Ascending aorta (tissue), 2 donors: ENCODE data around the gene SETBP1. TPM values are rescaled to one million over a fixed set of nuclear protein-coding genes. Genes with fewer than 3 reads are reported as not detected.
A peak's percentile ranks its signal among the peaks of the same experiment; 100 is the strongest.

Experiments
- DNase-seq, 2 donors: peaks; one replicate each; pipeline ENCODE4 v3.0.0-alpha.2; 2019; ENCODE audit warnings: low spot score in 2 of 2
- H3K27ac ChIP-seq, 2 donors: fragments of 200-600 bp; sonication (generic); one replicate each; pipeline ENCODE4 v1.5.1; 2016 to 2017; ENCODE audit warnings: mild to moderate bottlenecking in 1 of 2
- H3K27me3 ChIP-seq: fragments of 200-600 bp; sonication (generic); one replicate; pipeline ENCODE4 v1.5.1; 2017
- H3K36me3 ChIP-seq, 2 donors: fragments of 200-600 bp; sonication (generic); one replicate each; pipeline ENCODE4 v1.5.1; 2016
- H3K4me1 ChIP-seq, 2 donors: fragments of 200-600 bp; sonication (generic); one replicate each; pipeline ENCODE4 v1.5.1; 2016 to 2017; ENCODE audit warnings: mild to moderate bottlenecking in 1 of 2
- H3K4me3 ChIP-seq, 2 donors: fragments of 200-600 bp; sonication (generic); one replicate each; pipeline ENCODE4 v1.5.1; 2016 to 2017; ENCODE audit warnings: mild to moderate bottlenecking in 1 of 2
- H3K9me3 ChIP-seq, 2 donors: fragments of 200-600 bp; sonication (generic); one replicate each; pipeline ENCODE4 v1.5.1; 2016
- CTCF ChIP-seq, 3 experiments: fragments of 200-600 bp in 2 of 3; fragments of 450-650 bp in 1 of 3; sonication (generic) in 2 of 3; IDR thresholded peaks; one replicate each; pipeline ENCODE4 v1.5.1; 2016 to 2019; ENCODE audit warnings: antibody characterized with exemption in 3 of 3, mild to moderate bottlenecking in 1 of 3, moderate library complexity in 1 of 3
- intact Hi-C: fragments of 100-400 bp; cut with DNase I; formaldehyde crosslinking; loops from one replicate; pipeline ENCODE4 v1.15.1; 2023
- total RNA-seq: library from RNA; depleted of rRNA; stranded (reverse); fragments of >200 nt; gene quantifications from one replicate; pipeline ENCODE4 v1.1.0, GENCODE V29; 2016

SETBP1 gene
- total RNA-seq, 1 donor from 2014 or later = 23.5 TPM

GRCh38 chr18:44924785-44925499, 244.3 kb downstream of the SETBP1 start:
- intact Hi-C loops = loop anchor here (10.0 kb wide), 2 partner anchors 330 to 600 kb away; no protein-coding TSS in a partner anchor
- Histone ChIP-seq H3K9me3 (no peaks in the 10 kb centered on the region), H3K27ac (peak overlapping the region; percentile 62 to 65), H3K4me3 (peak overlapping the region in 1 of 2 donors; percentile 1), H3K36me3 (no peaks in the 10 kb centered on the region), H3K4me1 (peaks cover 0 to 7% of the 10 kb centered on the region in 2 donors), H3K27me3 (no peaks in the 10 kb centered on the region)
- no peak for TF ChIP-seq CTCF (IDR thresholded peaks at IDR 0.05)
- no peak for DNase-seq

GRCh38 chr18:44927127-44927849, 246.6 kb downstream of the SETBP1 start:
- intact Hi-C loops = loop anchor here (10.0 kb wide), 2 partner anchors 332 to 598 kb away; no protein-coding TSS in a partner anchor
- Histone ChIP-seq H3K27ac (no peak overlapping the region), H3K36me3 (no peaks in the 10 kb centered on the region), H3K9me3 (peaks cover 0 to 3% of the 10 kb centered on the region in 2 donors), H3K4me3 (no peak overlapping the region), H3K27me3 (no peaks in the 10 kb centered on the region), H3K4me1 (peaks cover 0 to 7% of the 10 kb centered on the region in 2 donors)
- DNase-seq = no peak
- TF ChIP-seq CTCF (IDR thresholded peaks at IDR 0.05) = no peak

GRCh38 chr18:44934901-44935300, 254.2 kb downstream of the SETBP1 start:
- peaks cover 0 to 5% of the 10 kb centered on the region in 2 donors for H3K9me3 ChIP-seq
- H3K4me1 ChIP-seq = no peaks in the 10 kb centered on the region
- no peak for TF ChIP-seq CTCF (IDR thresholded peaks at IDR 0.05)
- intact Hi-C loops = no loop called here
- no peak overlapping the region for H3K4me3 ChIP-seq
- no peaks in the 10 kb centered on the region for H3K27me3 ChIP-seq
- no peak overlapping the region for H3K27ac ChIP-seq
- DNase-seq = no peak
- no peaks in the 10 kb centered on the region for H3K36me3 ChIP-seq

- DNase-seq = no peak
- no peaks in the 10 kb centered on the region for H3K27me3 ChIP-seq
- no peaks in the 10 kb centered on the region for H3K36me3 ChIP-seq
- peaks cover 0 to 5% of the 10 kb centered on the region in 2 donors for H3K9me3 ChIP-seq
- no peaks in the 10 kb centered on the region for H3K4me1 ChIP-seq
- intact Hi-C loops = no loop called here
- H3K4me3 ChIP-seq = no peak overlapping the region
- H3K27ac ChIP-seq = no peak overlapping the region
- no peak for TF ChIP-seq CTCF (IDR thresholded peaks at IDR 0.05)
Observed at GRCh38 chr18:44935455-44935854, 254.8 kb downstream of the SETBP1 start.

- TF ChIP-seq CTCF (IDR thresholded peaks at IDR 0.05) = no peak
- intact Hi-C loops = no loop called here
- Histone ChIP-seq H3K36me3 (no peaks in the 10 kb centered on the region), H3K4me3 (no peak overlapping the region), H3K9me3 (peaks cover 0 to 5% of the 10 kb centered on the region in 2 donors), H3K4me1 (no peaks in the 10 kb centered on the region), H3K27me3 (no peaks in the 10 kb centered on the region), H3K27ac (no peak overlapping the region)
- no peak for DNase-seq
Observed at GRCh38 chr18:44936485-44936884, 255.8 kb downstream of the SETBP1 start.
